ENCODE results near the gene GRIK2. TPM values are rescaled to one million over a fixed set of nuclear protein-coding genes. Genes with fewer than 3 reads are reported as not detected.

Gene GRIK2
- total RNA-seq, 1 donor from 2014 or later, result 2.8 TPM

GRCh38 chr6:101818051-101818450, 424.5 kb downstream of the GRIK2 start:
- no peaks in the 10 kb centered on the region for H3K27me3 Mint-ChIP-seq (ENCODE audit: unreplicated experiment)
- TF ChIP-seq CTCF (IDR thresholded peaks at IDR 0.05; ENCODE audit: unreplicated experiment), result no peak
- no peaks in the 10 kb centered on the region for H3K4me1 Mint-ChIP-seq (ENCODE audit: unreplicated experiment)
- DNase-seq (ENCODE audit: low spot score), result no peak
- H3K9me3 Mint-ChIP-seq (ENCODE audit: unreplicated experiment), result no peaks in the 10 kb centered on the region
- no peak overlapping the region for H3K27ac Mint-ChIP-seq (ENCODE audit: unreplicated experiment)
- H3K36me3 Mint-ChIP-seq (ENCODE audit: low read depth, unreplicated experiment), result no peaks in the 10 kb centered on the region
- no peak overlapping the region for H3K4me3 Mint-ChIP-seq (ENCODE audit: unreplicated experiment)

DNA sequence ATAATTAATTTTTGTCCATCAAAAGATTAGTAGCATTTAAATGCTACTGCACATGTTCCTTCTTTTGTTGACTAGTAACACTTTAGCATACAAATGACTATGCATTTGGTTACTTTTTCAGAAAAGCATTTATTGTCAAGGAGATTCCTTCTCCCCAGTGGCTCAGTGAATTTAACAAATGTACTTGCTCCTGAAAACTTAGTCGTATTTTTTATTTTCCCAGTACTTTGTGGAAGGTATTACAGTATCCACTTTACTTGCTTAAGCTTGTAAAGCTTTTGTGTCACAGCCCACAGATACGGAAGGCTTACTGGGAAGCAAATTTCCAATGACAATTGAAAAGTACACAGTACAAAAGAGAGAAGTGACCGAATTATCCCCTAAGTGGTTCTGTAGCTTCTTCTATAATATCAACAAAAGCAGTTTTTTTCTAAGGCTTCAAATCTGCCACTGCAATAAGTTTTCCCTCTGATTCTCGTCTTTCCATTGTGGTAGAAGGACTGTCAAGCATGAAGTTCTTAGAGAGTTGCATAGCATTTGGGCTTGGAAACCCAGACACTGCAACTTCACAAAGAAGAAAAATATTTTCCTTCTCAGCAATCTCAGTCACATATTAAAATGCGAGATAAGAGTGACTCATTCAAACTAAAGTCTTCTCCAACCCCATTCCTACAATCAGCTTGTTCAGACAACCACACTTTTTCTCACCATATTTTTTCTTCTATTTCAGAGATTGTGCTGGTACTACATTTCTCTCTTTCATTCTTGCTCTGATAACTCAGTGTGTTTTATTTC, 431.2 kb downstream of the GRIK2 start:
- H3K9me3 Mint-ChIP-seq (ENCODE audit: unreplicated experiment), result no peaks in the 10 kb centered on the region
- H3K36me3 Mint-ChIP-seq (ENCODE audit: low read depth, unreplicated experiment), result no peaks in the 10 kb centered on the region
- no peak overlapping the region for H3K4me3 Mint-ChIP-seq (ENCODE audit: unreplicated experiment)
- H3K4me1 Mint-ChIP-seq (ENCODE audit: unreplicated experiment), result no peaks in the 10 kb centered on the region
- no peaks in the 10 kb centered on the region for H3K27me3 Mint-ChIP-seq (ENCODE audit: unreplicated experiment)
- DNase-seq (ENCODE audit: low spot score), result no peak
- no peak overlapping the region for H3K27ac Mint-ChIP-seq (ENCODE audit: unreplicated experiment)
- TF ChIP-seq CTCF (IDR thresholded peaks at IDR 0.05; ENCODE audit: unreplicated experiment), result no peak

- H3K27ac Mint-ChIP-seq (ENCODE audit: unreplicated experiment), result no peak overlapping the region
- H3K27me3 Mint-ChIP-seq (ENCODE audit: unreplicated experiment), result no peaks in the 10 kb centered on the region
- no peak for TF ChIP-seq CTCF (IDR thresholded peaks at IDR 0.05; ENCODE audit: unreplicated experiment)
- H3K9me3 Mint-ChIP-seq (ENCODE audit: unreplicated experiment), result no peaks in the 10 kb centered on the region
- DNase-seq (ENCODE audit: low spot score), result no peak
- no peaks in the 10 kb centered on the region for H3K36me3 Mint-ChIP-seq (ENCODE audit: low read depth, unreplicated experiment)
- H3K4me1 Mint-ChIP-seq (ENCODE audit: unreplicated experiment), result no peaks in the 10 kb centered on the region
- H3K4me3 Mint-ChIP-seq (ENCODE audit: unreplicated experiment), result no peak overlapping the region
Observed at GRCh38 chr6:101826269-101826668, 432.8 kb downstream of the GRIK2 start.

DNA sequence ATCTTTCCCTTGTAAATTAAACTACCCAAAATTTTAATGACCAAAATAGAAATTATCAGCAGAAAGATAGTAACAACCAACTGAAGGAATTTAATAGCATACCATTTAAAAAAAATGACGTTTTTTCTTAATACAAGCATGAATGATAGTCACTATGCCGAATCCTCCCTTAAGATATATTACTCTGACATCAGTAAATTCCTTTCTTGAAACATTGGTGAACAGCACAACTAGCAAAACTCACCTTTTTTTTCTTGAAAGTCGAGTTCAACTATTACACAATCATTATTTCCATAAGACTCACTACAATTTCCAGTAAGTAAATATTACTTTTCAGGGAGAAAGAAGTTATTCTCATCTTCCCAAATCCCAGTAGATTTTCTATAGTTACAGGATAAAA, 433.2 kb downstream of the GRIK2 start:
- H3K27me3 Mint-ChIP-seq (ENCODE audit: unreplicated experiment), result no peaks in the 10 kb centered on the region
- no peak overlapping the region for H3K4me3 Mint-ChIP-seq (ENCODE audit: unreplicated experiment)
- no peaks in the 10 kb centered on the region for H3K4me1 Mint-ChIP-seq (ENCODE audit: unreplicated experiment)
- DNase-seq (ENCODE audit: low spot score), result no peak
- H3K36me3 Mint-ChIP-seq (ENCODE audit: low read depth, unreplicated experiment), result no peaks in the 10 kb centered on the region
- H3K27ac Mint-ChIP-seq (ENCODE audit: unreplicated experiment), result no peak overlapping the region
- TF ChIP-seq CTCF (IDR thresholded peaks at IDR 0.05; ENCODE audit: unreplicated experiment), result no peak
- H3K9me3 Mint-ChIP-seq (ENCODE audit: unreplicated experiment), result no peaks in the 10 kb centered on the region

DNA sequence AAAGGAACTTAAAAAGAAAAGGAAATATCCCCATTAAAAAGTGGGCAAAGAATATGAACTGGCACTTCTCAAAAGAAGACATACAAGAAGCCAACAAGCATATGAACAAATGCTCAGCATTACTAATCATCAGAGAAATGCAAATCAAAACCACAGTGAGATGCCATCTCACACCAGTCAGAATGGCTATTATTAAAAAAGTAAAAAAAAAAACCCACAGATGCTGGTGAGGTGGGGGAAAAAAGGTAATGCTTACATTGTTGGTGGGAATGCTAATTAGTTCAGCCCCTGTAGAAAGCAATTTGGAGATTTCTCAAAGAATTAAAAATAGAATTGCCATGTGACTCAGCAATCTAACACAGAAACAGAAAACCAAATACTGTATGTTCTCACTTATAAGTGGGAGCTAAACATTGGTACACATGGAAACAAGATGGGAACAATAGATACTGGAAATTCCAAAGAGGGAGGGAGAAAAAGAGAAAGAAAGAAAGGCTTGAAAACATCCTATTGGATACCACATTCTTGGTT, 437.1 kb downstream of the GRIK2 start:
- DNase-seq (ENCODE audit: low spot score), result no peak
- Mint-ChIP-seq H3K27ac (ENCODE audit: unreplicated experiment) (no peak overlapping the region), H3K4me1 (ENCODE audit: unreplicated experiment) (no peaks in the 10 kb centered on the region), H3K27me3 (ENCODE audit: unreplicated experiment) (peaks cover 1% of the 10 kb centered on the region), H3K36me3 (ENCODE audit: low read depth, unreplicated experiment) (no peaks in the 10 kb centered on the region), H3K4me3 (ENCODE audit: unreplicated experiment) (no peak overlapping the region), H3K9me3 (ENCODE audit: unreplicated experiment) (no peaks in the 10 kb centered on the region)
- TF ChIP-seq CTCF (IDR thresholded peaks at IDR 0.05; ENCODE audit: unreplicated experiment), result no peak

All from endothelial cell (in vitro differentiated cells).